Caki2 (cell line): Measurements from ENCODE around the gene FHL2. TPM values are rescaled to one million over a fixed set of nuclear protein-coding genes. Genes with fewer than 3 reads are reported as not detected.
"Not testable (repeated sequence)": the region's sequence is repeated elsewhere in the genome, so short reads cannot be mapped to it uniquely, and the experiment has no call there.

Experiments
- DNase-seq: peaks from one replicate; pipeline ENCODE4 v3.0.0-alpha.2; 2015; ENCODE audit warnings: low read depth
- in situ Hi-C: cut with HindIII; loops from 2 replicates; pipeline ENCODE4 v1.10.0; 2016; ENCODE audit warnings: low sequenced_read_pairs, low pct_unique_long_range_greater_than_20kb, mixed read lengths
- total RNA-seq: library from RNA; depleted of rRNA; stranded (reverse); fragments of >200 nt; shearing (Covaris generic); gene quantifications from 2 replicates; pipeline ENCODE4 v1.2.3, GENCODE V29; 2014; ENCODE audit warnings: low replicate concordance

FHL2 gene
- total RNA-seq, 1 experiment from 2014 or later: 275 TPM

DNA sequence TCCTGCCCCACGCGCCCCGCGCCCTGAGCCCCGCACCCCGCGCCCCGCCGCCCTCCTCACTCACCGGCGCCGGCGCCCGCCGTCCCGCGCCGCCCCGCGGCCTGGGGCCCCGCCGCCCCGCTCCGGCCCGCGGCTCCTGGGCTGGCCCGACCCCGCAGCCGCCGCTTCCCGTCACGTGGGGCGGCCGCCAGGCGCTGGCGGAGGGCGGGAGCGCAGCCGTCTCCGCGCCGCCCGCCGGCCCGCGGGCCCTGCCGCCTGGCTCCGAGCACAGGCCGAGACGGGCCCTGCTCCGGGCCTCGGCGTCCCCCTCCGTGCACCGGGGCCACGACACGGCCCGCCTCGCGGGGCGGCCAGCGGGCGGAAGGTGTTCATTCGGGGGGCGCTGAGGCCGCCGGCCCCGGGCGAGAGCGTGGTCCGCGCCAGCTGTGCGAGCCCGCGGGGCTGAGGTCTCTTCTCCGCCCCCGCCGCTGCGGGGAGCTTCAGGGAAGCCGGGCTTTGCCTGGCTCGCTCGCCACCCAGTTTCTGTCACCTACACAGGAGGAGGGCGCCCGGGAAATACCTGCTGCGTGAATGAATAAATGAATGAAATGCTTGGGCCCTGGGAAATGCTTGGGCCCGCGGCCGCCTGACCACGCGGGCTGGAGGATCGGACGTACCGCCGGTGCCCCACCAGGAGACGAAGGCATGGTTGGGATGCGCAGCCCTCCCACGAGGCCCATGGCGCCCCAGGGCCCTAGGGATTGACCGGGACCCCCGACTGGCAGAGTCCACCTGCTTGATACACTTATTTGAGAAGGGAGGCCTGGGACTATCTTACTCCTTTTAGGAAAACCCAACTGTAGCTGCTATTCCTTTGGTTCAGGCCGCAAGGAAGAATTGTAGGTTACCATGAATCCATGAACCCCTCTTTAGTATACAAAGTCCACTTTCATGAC is 69.0 kb downstream of the FHL2 start, which contains the start of gene TGFBRAP1:
TSS of gene TGFBRAP1 (minus strand) at position 175 of the 935 bp plus-strand sequence. CDS start 21,434 bp downstream, outside the sequence.
- in situ Hi-C loops: no loop called here
- DNase-seq: peak; percentile 71

DNA sequence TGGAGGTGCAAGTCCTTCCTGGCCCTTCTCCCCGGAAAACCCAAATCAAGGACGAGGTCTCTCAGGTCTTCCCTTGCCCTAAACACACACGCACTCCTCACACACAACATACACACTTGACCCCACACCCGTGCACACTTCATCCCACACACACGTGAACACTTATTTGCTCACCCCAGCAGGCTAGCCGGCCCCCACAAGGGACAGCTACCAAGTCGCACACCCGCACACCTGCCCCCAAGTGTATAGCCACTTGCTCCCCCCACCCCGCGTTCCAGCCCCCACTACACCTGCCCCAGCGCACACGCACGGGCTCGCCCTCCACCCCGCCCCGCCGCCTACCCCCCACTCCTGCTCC is 69.7 kb downstream of the FHL2 start:
- in situ Hi-C loops: no loop called here
- no peak for DNase-seq

DNA sequence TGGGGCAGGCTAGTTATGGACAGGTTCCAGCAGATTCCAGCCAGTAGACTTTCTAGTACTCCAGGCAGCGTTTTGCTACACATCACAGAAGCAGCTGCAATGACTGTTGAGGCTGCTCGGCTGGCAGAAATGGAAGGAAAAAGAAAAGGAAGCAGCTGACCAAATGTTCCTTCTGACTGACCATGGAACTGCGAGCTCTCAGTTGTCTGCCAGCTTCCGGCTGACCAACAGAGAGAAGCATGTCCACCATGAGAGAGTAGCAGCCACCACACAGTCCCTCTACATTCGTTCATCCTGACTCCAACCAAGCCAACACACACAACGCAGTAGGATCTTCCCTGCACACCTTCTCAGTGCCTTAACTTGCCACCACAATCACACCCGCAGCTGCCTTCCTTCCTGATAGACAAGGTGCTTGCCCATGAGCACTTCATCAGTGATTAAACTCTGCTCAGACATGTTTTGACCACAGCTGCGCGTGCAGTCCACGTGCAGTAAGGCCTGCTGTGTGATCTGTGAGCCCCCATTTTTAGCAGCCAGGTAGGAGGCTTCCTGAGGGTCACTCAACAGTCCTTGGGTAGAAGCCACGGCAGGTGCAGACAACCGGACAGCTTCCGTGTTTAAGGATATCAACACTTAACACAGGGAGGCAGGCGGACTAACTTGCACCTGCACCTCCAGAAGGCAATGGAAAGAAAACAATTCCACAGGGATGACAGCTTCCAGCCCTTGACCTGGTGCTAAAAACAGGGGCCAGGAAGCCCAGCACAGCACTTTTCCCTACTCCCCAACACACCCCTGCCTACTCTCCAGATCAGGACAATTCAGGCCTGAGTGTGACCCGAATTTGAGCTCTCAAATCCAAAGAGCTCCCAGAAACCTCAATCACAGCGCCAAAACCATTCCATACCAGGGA is 70.3 kb downstream of the FHL2 start:
- DNase-seq: peak; percentile 69
- in situ Hi-C loops: no loop called here

DNA sequence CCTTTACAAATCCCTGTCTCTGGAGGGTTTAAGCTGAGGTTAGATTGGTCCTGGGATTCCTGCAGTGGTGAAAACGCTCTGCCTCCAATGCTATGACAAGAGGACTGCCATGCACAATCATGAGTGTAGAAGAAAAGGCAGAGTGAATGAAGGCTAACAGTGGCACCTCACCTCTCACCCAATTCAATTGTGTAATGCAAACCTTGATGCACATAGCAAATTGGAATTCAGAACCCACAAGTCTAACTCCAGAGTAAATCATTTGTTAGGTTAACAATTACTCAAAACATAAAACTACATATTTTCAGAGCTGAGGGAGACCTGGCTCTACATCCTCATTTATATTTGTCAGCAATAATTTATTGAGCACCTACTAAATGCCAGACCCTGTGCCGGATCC is 71.2 kb downstream of the FHL2 start:
- DNase-seq: peak; percentile 39
- in situ Hi-C loops: no loop called here

DNA sequence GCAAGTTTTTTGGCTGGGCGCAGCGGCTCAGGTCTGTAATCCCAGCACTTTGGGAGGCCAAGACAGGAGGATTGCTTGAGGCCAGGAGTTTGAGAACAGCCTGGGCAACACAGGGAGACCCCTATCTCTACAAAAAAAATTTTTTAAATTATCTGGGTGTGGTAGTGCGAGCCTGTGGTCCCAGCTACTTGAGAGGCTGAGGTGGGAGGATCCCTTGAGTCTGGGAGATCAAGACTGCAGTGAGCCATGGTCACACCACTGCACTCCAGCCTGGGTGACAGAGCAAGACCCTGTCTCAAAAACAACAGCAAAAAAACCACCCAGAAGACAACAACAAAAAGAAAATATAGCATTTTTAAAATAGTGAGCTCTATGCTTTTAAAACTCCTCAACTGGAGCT is 71.6 kb downstream of the FHL2 start:
- DNase-seq, in situ Hi-C loops: not testable (repeated sequence)

DNA sequence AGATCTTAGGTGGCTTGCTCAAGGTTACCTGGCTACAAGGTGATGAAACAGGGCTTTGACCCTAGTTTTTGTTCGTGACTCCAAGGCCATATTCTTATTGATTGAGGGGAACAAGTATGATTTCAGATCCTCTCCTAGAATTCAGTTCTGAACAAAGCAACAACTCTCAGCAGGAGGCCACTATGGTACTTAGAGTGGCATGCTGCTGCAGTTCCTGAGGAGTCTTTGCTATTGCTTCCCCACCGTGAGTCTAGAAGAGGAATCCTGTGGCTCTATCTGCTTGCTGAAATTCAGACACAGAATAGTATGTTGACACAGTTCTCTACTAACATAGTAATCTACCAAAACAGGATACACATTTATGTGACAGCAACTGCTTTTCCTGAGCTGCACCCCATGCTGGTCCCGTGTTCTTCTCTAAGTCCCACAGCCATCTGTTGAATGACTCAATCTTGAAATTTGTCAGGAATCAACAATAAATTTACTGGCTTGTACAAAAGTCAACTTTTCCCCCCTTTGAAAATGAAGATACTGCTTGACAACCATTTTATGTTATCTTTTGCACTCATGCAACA is 73.4 kb downstream of the FHL2 start:
- no peak for DNase-seq
- in situ Hi-C loops: no loop called here

DNA sequence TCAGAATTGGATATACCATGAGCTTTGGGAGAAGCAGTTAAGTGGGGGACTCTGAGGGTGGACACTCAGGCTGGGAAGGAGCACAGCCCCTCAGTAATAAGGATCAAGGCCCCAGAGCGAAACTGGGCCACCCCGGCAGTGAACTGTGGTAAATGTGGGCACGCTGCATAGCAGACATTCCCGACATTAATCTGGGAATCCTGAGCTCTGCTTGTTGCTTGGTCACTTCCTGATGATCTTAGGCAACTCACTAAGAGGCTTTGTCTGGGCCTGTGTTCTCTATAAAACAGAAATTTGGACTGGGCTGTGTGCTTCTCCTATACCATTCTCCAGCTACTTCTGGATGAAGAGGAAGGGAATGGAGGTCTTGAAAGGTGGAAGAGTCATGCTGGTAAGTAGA is 74.1 kb downstream of the FHL2 start:
- in situ Hi-C loops: no loop called here
- DNase-seq: no peak

DNA sequence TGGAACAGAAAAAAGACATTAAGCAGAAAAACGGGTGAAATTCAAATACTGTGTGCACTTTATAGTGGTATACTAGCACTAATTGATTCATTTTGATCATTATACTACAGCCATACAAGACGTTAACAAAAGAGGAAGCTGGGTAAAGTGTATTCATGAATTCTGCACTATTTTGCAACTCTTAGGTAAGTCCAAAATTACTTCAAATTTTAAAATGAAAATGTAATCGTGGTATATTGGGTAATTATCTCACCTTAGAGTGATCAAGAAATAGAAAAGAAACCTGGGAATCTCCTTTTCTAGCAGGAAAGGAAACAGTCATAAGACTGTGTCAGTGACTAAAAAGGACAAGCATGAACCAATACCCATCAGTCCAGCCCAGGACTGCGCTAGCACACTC is 74.8 kb downstream of the FHL2 start:
- DNase-seq: no peak
- in situ Hi-C loops: no loop called here

DNA sequence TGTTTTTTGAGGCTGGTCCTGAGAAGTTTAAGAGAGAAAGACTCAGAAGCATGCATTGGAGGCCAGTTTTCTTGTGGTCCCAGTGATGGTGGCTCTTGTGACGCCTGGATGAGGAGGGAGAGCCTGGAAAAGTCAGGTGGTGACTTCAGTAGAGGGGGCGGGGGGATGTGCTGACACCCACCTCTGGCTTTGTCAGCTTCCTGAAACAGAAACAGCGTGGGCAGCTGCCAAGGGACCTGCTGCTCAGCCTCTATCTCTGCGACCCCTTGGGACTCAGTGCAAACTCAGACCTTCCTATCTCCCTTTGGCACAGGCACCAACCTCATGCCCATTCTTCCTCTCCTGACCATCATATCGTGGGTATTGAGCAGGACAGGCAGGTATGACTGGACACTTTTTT is 75.7 kb downstream of the FHL2 start:
- in situ Hi-C loops: no loop called here
- DNase-seq: no peak

DNA sequence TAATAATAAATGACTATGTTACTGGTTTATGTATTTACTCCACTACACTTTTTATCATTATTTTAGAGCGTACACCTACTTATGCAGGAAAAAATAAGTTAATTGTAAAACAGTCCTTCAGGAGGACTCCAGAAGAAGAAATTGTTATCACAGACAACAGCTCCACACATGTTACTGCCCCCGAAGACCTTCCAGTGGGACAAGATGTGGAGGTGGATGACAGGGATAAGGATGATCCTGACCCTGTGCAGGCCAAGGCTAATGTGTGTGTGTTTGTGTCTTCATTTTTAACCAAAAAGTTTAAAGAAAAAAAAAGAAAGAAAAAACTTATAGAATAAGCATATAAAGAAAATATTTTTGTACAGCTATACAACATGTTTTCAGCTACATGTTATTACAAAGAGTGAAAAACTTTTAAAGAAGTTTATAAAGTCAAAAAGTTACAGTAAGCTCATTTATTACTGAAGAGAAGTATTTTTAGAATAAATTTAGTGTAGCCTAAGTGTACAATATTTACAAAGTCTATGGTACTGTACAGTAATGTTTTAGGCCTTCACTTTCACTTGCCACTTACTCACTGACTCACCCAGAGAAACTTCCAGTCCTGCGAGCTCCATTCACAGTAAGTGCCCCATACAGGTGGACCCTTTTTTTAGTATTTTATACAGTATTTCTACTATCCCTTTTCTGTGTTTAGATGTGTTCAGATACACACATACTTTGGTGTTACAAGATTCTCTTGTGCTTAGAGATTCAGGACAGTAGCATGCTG is 76.8 kb downstream of the FHL2 start:
- no peak for DNase-seq
- in situ Hi-C loops: no loop called here

DNA sequence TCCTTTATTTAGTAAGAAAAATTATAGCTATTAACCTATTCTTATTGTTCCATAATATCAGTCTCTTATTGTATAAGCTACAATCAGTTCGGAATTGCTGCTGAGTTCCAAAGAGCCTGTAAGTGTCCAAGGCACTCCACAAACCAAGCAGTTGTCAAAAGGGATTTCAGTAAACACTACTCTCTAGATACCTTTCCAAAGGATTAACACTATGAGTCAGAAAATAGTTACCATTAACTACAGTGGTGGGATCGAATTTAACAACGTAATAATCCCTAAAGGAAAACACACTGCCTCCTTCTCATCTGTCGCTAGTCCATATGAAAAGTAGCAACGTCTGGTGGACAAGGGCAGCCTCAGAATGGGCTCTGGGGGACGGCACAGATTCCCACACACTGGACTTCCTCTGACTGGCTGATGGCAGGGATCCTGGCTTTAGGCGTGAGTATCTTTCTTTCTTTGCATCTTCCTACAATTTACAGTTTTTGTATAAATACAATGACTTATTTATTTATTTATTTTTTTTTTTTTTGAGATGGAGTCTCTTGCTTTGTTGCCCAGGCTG is 78.1 kb downstream of the FHL2 start:
- in situ Hi-C loops: no loop called here

DNA sequence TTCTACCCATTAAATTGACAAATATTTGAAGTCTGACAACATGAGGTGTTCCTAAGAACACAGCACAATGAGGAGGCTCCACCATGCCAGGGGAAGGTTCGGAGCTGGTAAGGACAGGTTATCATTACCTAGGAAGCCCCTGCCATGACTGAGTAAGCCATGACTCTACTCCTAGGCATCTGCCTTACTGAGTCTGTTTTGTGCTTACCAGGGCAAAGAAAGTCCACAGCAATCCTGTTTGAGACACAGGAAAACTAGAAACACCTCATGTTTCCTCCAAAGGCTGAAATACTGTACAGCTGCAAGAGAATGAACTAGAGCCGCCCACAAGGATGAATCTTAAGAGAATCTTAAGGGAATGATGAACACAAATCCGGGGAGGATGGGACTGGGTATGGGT is 80.9 kb downstream of the FHL2 start:
- DNase-seq: no peak
- in situ Hi-C loops: no loop called here

More for the DNA sequence above, 78.1 kb downstream of the FHL2 start:
- no peak for DNase-seq

DNA sequence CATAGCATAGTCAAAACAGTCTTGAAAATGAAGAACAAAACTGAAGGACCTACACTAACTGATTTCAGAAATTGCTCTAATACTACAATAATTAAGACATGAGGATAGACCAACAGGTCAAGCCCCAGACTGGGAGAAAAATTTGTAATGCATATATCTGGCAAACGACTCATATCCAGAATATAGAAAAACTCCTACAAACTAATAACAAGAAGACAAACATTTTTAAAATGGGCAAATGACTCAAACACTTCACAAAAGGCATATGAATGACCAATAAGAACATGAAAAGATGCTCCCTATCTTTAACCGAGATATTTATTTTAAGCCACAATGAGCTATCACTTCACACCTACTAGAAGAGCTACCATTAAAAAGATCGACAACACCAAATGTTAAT is 83.5 kb downstream of the FHL2 start:
- in situ Hi-C loops: no loop called here
- DNase-seq: no peak

DNA sequence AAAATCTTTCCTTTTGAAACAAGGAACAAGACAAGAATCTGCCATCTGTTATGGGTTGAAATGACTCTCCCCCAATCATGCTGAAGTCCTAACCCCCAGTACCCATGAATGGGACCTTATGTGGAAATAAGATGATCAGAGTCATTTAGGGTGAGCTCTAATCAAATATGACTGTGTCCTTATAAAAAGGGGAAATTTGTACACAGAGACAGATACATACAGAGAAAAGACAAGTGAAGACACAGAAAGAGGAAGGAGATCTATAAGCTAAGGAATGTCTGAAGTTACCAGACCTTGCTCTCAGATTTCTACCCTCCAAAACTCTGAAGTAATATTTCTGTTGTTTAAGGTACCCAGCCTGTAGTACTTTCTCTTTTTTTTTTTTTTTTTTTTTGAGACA is 85.0 kb downstream of the FHL2 start:
- no peak for DNase-seq
- in situ Hi-C loops: no loop called here
